A549 (cell line): ENCODE measurements around the gene FAM76A. TPM values are rescaled to one million over a fixed set of nuclear protein-coding genes. Genes with fewer than 3 reads are reported as not detected.
"Not testable (repeated sequence)": the region's sequence is repeated elsewhere in the genome, so short reads cannot be mapped to it uniquely, and the experiment has no call there.

Experiments
- ATAC-seq, 2 experiments: fragments of 200-7000 bp in 1 of 2; fragments of >200 bp in 1 of 2; cut with Nextera tagmentation in 1 of 2; cut with Tn5 transposase in 1 of 2; 3 replicates each; pipeline versions ENCODE4 v1.8.0 to v1.9.1; 2018 to 2020; ENCODE audit warnings: mild to moderate bottlenecking in 1 of 2, moderate library complexity in 1 of 2
- CTCF ChIA-PET: fragments of 300-600 bp; sonication (Branson Sonifier 250); formaldehyde crosslinking; extraction: SDS; loops from one replicate; lab custom pipeline; 2021; ENCODE audit warnings: antibody characterized with exemption, inconsistent platforms; lab: Yijun Ruan, JAX
- POLR2A ChIA-PET: fragments of 350-600 bp; formaldehyde crosslinking; extraction: SDS; loops from one replicate; lab custom pipeline; 2021; ENCODE audit warnings: antibody characterized with exemption, inconsistent platforms; lab: Yijun Ruan, JAX
- DNase-seq, 2 experiments: peaks; one replicate each; pipeline versions ENCODE4 v3.0.0 to v3.0.0-alpha.2; 2011 to 2016; ENCODE audit warnings: low read depth in 1 of 2, low spot score in 1 of 2
- FAIRE-seq: peaks from 2 replicates; lab custom pipeline; 2011; peaks lifted over from hg19 to GRCh38; lab: Jason Lieb, UNC
- H3K27ac ChIP-seq, 2 experiments: fragments of >200 bp; sonication (Bioruptor Twin); formaldehyde crosslinking; 3 replicates each; pipeline ENCODE4 v1.5.1; 2016 to 2017
- H3K4me1 ChIP-seq: fragments of >200 bp; sonication (Bioruptor Twin); formaldehyde crosslinking; 3 replicates; pipeline ENCODE4 v1.6.1; 2016
- H3K4me2 ChIP-seq: fragments of >200 bp; sonication (Bioruptor Twin); formaldehyde crosslinking; 3 replicates; pipeline ENCODE4 v1.6.1; 2016
- H3K4me3 ChIP-seq: fragments of >200 bp; sonication (Bioruptor Twin); formaldehyde crosslinking; 3 replicates; pipeline ENCODE4 v1.5.1; 2016
- H3K9me3 ChIP-seq: fragments of >200 bp; sonication (Bioruptor Twin); formaldehyde crosslinking; 3 replicates; pipeline ENCODE4 v1.6.1; 2016
- EHF ChIP-seq: fragments of 250-450 bp; sonication (Bioruptor Pico); IDR thresholded peaks from 2 replicates; pipeline ENCODE4 v1.5.0; 2020; ENCODE audit warnings: mild to moderate bottlenecking
- EHMT2 ChIP-seq: fragments of 200-600 bp; sonication (generic); IDR thresholded peaks from 2 replicates; pipeline ENCODE4 v1.6.1; 2016; ENCODE audit warnings: antibody characterized with exemption, low read depth, mild to moderate bottlenecking, moderate library complexity
- FOSL2 ChIP-seq, 2 experiments: fragments of 450-650 bp in 1 of 2; fragments of >200 bp in 1 of 2; sonication (Bioruptor Twin) in 1 of 2; formaldehyde crosslinking; IDR thresholded peaks; 2 replicates each; pipeline versions ENCODE4 v1.5.0 to v1.6.1; 2016 to 2020; ENCODE audit warnings: mild to moderate bottlenecking in 1 of 2, moderate library complexity in 1 of 2
- FOXS1 ChIP-seq: fragments of 250-450 bp; sonication (Bioruptor Pico); IDR thresholded peaks from 2 replicates; pipeline ENCODE4 v1.5.0; 2020; ENCODE audit warnings: mild to moderate bottlenecking, moderate library complexity
- GATA3 ChIP-seq: IDR thresholded peaks from 2 replicates; pipeline ENCODE4 v1.6.1; 2012; ENCODE audit warnings: borderline replicate concordance
- JUNB ChIP-seq: fragments of >200 bp; sonication (Bioruptor Twin); formaldehyde crosslinking; IDR thresholded peaks from 2 replicates; pipeline ENCODE4 v1.6.1; 2016
- KDM1A ChIP-seq: fragments of 200-600 bp; sonication (generic); IDR thresholded peaks from 2 replicates; pipeline ENCODE4 v1.6.1; 2016; ENCODE audit warnings: low read depth, mild to moderate bottlenecking
- KDM5A ChIP-seq: fragments of 200-600 bp; sonication (generic); IDR thresholded peaks from 2 replicates; pipeline ENCODE4 v1.6.1; 2016; ENCODE audit warnings: antibody characterized with exemption, mild to moderate bottlenecking
- MAZ ChIP-seq: fragments of 150-350 bp; IDR thresholded peaks from 2 replicates; pipeline ENCODE4 v1.6.1; 2014; ENCODE audit warnings: antibody characterized with exemption, low read depth, low read length, borderline replicate concordance
- NFE2L2 ChIP-seq: fragments of 150-350 bp; conservative IDR thresholded peaks from 2 replicates; pipeline ENCODE4 v1.6.1; 2014; ENCODE audit warnings: low read length
- NPAS2 ChIP-seq: fragments of 250-450 bp; sonication (Bioruptor Pico); IDR thresholded peaks from 2 replicates; pipeline ENCODE4 v1.8.0; 2022; ENCODE audit warnings: mild to moderate bottlenecking, moderate library complexity, borderline replicate concordance
- NR3C1 ChIP-seq: fragments of >200 bp; sonication (Bioruptor Twin); formaldehyde crosslinking; IDR thresholded peaks from 3 replicates; pipeline ENCODE4 v1.6.1; 2017
- RARB ChIP-seq: fragments of 250-450 bp; sonication (Bioruptor Pico); IDR thresholded peaks from 2 replicates; pipeline ENCODE4 v1.8.0; 2021; ENCODE audit warnings: mild to moderate bottlenecking, moderate library complexity
- SREBF2 ChIP-seq: fragments of 450-650 bp; IDR thresholded peaks from 2 replicates; pipeline ENCODE4 v1.6.1; 2014; ENCODE audit warnings: mild to moderate bottlenecking, moderate library complexity
- TFCP2L1 ChIP-seq: fragments of 250-450 bp; sonication (Bioruptor Pico); IDR thresholded peaks from 2 replicates; pipeline ENCODE4 v1.5.0; 2021; ENCODE audit warnings: mild to moderate bottlenecking
- TP53 ChIP-seq: fragments of 250-450 bp; sonication (Bioruptor Pico); IDR thresholded peaks from 2 replicates; pipeline ENCODE4 v1.5.0; 2021; ENCODE audit warnings: mild to moderate bottlenecking, moderate library complexity
- ZFP36 ChIP-seq: fragments of 450-650 bp; IDR thresholded peaks from 2 replicates; pipeline ENCODE4 v1.6.1; 2014; ENCODE audit warnings: borderline replicate concordance; ENCODE audit not compliant: partially characterized antibody
- ZSCAN20 ChIP-seq: fragments of 250-450 bp; sonication (Bioruptor Pico); IDR thresholded peaks from 2 replicates; pipeline ENCODE4 v1.8.0; 2022; ENCODE audit warnings: mild to moderate bottlenecking, moderate library complexity
- WGBS: methylation state at CpG from one replicate; pipeline ENCODE4 v1.1.6; 2017; ENCODE audit errors: missing lambda C conversion rate; 5-methylcytosine and 5-hydroxymethylcytosine counted together
- polyA plus RNA-seq, 4 experiments: library from polyadenylated mRNA; depleted of rRNA in 3 of 4; stranded (reverse); fragments of >200 nt; fragmentation: RNase III in 1 of 4; extraction: RNeasy Plus Mini Kit Qiagen cat#74134 plus additional on column Dnase treatment in 1 of 4; gene quantifications; 2 replicates in 3 of 4; 3 replicates in 1 of 4; pipeline ENCODE4 v1.2.3, GENCODE V29; 2011 to 2017
- TF ChIP-seq, protein P1 (sequence below): fragments of >200 bp; sonication (Bioruptor Twin); formaldehyde crosslinking; IDR thresholded peaks from 3 replicates; pipeline ENCODE4 v1.6.1; 2016
- TF ChIP-seq, protein P2 (sequence below): IDR thresholded peaks from 2 replicates; pipeline ENCODE4 v1.6.1; 2012
- TF ChIP-seq, protein P3 (sequence below): fragments of 250-450 bp; sonication (Bioruptor Pico); IDR thresholded peaks from 2 replicates; pipeline ENCODE4 v1.5.0; 2021; ENCODE audit warnings: mild to moderate bottlenecking, moderate library complexity, borderline replicate concordance
- TF ChIP-seq, protein P4 (sequence below): fragments of 200-600 bp; sonication (generic); IDR thresholded peaks from 2 replicates; pipeline ENCODE4 v1.6.1; 2016; ENCODE audit warnings: antibody characterized with exemption, mild to moderate bottlenecking, moderate library complexity
- TF ChIP-seq, protein P5 (sequence below): fragments of >200 bp; sonication (Bioruptor Twin); formaldehyde crosslinking; IDR thresholded peaks from 3 replicates; pipeline ENCODE4 v1.5.1; 2016
- TF ChIP-seq, protein P6 (sequence below): IDR thresholded peaks from 2 replicates; pipeline ENCODE4 v1.6.1; 2012; ENCODE audit warnings: low read depth, borderline replicate concordance

The FAM76A gene
- polyA plus RNA-seq, 2 of the 4 experiments (the other 2 are of a cell fraction) = 4.8 to 6.5 TPM

DNA sequence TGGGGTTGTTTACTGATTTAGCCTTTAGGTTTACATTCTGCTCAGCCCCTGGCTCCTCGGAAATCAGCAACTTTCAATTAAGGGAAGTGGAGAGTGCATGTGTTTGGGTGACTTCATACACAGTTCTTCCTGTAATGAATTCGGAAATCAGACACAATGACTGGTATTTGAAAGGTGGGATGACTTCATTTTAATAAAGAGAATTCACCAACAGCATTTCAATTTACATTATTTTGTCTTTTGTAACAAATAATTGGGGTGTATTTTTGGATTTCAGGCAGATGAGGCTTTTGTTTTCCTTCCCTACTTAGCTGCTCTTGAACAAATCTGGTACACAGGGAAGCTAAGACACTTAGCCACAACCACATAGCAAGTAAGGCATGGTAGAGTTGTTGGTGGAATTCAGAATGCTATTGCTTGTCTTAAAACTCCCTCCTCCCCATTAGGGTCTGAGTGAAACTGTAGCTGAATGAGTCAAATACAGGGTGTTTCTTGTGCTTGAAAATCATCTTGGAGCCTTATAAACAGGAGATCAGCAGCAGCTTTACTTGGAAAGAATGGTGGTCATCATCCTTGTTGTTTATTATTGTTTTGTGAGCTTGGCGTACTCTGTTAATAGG, 48.2 kb downstream of the FAM76A start (continued):
- TF ChIP-seq TP53 (CRISPR knock-in tag) (no peak), ZSCAN20 (CRISPR knock-in tag) (no peak), NR3C1 (no peak), ZFP36 (no peak), GATA3 (no peak)
- TF ChIP-seq, protein P1, sequence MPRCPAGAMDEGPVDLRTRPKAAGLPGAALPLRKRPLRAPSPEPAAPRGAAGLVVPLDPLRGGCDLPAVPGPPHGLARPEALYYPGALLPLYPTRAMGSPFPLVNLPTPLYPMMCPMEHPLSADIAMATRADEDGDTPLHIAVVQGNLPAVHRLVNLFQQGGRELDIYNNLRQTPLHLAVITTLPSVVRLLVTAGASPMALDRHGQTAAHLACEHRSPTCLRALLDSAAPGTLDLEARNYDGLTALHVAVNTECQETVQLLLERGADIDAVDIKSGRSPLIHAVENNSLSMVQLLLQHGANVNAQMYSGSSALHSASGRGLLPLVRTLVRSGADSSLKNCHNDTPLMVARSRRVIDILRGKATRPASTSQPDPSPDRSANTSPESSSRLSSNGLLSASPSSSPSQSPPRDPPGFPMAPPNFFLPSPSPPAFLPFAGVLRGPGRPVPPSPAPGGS = no peak
- TF ChIP-seq, all 56 proteins: peak for 0

DNA sequence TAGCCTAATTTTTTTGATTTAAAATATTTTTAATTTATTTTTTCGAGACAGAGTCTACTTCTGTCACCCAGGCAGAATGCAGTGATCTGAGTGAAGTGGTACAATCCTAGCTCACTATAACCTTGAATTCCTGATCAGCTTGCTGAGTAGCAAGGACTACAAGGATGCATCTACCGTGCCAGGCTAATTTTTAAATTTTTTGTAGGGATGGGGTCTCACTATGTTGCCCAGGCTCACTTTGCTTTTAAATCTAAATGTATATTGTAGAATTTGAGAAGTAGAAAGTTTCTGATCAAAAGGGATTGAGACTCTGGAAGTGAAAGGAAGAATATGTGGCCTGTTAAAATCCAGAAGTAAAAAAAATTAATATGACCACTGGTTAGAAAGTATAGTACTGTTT, 48.9 kb downstream of the FAM76A start:
- 93% methylated on average over 2 of the region's 2 CpGs for WGBS
- no peak for TF ChIP-seq ZSCAN20 (CRISPR knock-in tag)
- TF ChIP-seq, protein P2, sequence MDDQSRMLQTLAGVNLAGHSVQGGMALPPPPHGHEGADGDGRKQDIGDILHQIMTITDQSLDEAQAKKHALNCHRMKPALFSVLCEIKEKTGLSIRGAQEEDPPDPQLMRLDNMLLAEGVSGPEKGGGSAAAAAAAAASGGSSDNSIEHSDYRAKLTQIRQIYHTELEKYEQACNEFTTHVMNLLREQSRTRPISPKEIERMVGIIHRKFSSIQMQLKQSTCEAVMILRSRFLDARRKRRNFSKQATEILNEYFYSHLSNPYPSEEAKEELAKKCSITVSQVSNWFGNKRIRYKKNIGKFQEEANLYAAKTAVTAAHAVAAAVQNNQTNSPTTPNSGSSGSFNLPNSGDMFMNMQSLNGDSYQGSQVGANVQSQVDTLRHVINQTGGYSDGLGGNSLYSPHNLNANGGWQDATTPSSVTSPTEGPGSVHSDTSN = no peak
- TF ChIP-seq JUNB = no peak
- TF ChIP-seq FOXS1 (CRISPR knock-in tag) = no peak
- no peak for TF ChIP-seq EHMT2
- TF ChIP-seq RARB (CRISPR knock-in tag) = no peak
- no peak for TF ChIP-seq NPAS2 (CRISPR knock-in tag)
- TF ChIP-seq SREBF2 = no peak
- TF ChIP-seq, protein P3, sequence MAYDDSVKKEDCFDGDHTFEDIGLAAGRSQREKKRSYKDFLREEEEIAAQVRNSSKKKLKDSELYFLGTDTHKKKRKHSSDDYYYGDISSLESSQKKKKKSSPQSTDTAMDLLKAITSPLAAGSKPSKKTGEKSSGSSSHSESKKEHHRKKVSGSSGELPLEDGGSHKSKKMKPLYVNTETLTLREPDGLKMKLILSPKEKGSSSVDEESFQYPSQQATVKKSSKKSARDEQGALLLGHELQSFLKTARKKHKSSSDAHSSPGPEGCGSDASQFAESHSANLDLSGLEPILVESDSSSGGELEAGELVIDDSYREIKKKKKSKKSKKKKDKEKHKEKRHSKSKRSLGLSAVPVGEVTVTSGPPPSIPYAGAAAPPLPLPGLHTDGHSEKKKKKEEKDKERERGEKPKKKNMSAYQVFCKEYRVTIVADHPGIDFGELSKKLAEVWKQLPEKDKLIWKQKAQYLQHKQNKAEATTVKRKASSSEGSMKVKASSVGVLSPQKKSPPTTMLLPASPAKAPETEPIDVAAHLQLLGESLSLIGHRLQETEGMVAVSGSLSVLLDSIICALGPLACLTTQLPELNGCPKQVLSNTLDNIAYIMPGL (CRISPR knock-in tag) = no peak
- no peak for TF ChIP-seq TFCP2L1 (CRISPR knock-in tag)
- TF ChIP-seq, protein P4, sequence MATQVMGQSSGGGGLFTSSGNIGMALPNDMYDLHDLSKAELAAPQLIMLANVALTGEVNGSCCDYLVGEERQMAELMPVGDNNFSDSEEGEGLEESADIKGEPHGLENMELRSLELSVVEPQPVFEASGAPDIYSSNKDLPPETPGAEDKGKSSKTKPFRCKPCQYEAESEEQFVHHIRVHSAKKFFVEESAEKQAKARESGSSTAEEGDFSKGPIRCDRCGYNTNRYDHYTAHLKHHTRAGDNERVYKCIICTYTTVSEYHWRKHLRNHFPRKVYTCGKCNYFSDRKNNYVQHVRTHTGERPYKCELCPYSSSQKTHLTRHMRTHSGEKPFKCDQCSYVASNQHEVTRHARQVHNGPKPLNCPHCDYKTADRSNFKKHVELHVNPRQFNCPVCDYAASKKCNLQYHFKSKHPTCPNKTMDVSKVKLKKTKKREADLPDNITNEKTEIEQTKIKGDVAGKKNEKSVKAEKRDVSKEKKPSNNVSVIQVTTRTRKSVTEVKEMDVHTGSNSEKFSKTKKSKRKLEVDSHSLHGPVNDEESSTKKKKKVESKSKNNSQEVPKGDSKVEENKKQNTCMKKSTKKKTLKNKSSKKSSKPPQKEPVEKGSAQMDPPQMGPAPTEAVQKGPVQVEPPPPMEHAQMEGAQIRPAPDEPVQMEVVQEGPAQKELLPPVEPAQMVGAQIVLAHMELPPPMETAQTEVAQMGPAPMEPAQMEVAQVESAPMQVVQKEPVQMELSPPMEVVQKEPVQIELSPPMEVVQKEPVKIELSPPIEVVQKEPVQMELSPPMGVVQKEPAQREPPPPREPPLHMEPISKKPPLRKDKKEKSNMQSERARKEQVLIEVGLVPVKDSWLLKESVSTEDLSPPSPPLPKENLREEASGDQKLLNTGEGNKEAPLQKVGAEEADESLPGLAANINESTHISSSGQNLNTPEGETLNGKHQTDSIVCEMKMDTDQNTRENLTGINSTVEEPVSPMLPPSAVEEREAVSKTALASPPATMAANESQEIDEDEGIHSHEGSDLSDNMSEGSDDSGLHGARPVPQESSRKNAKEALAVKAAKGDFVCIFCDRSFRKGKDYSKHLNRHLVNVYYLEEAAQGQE = no peak
- TF ChIP-seq GATA3 = no peak
- TF ChIP-seq KDM5A = no peak
- TF ChIP-seq KDM1A = no peak
- TF ChIP-seq, protein P5, sequence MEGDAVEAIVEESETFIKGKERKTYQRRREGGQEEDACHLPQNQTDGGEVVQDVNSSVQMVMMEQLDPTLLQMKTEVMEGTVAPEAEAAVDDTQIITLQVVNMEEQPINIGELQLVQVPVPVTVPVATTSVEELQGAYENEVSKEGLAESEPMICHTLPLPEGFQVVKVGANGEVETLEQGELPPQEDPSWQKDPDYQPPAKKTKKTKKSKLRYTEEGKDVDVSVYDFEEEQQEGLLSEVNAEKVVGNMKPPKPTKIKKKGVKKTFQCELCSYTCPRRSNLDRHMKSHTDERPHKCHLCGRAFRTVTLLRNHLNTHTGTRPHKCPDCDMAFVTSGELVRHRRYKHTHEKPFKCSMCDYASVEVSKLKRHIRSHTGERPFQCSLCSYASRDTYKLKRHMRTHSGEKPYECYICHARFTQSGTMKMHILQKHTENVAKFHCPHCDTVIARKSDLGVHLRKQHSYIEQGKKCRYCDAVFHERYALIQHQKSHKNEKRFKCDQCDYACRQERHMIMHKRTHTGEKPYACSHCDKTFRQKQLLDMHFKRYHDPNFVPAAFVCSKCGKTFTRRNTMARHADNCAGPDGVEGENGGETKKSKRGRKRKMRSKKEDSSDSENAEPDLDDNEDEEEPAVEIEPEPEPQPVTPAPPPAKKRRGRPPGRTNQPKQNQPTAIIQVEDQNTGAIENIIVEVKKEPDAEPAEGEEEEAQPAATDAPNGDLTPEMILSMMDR = no peak
- no peak for TF ChIP-seq EHF (CRISPR knock-in tag)
- TF ChIP-seq NFE2L2 = no peak
- no peak for TF ChIP-seq FOSL2 (IDR thresholded peaks at IDR 0.05)
- TF ChIP-seq FOSL2 (CRISPR knock-in tag; IDR thresholded peaks at IDR 0.05) = no peak
- TF ChIP-seq, protein P6, sequence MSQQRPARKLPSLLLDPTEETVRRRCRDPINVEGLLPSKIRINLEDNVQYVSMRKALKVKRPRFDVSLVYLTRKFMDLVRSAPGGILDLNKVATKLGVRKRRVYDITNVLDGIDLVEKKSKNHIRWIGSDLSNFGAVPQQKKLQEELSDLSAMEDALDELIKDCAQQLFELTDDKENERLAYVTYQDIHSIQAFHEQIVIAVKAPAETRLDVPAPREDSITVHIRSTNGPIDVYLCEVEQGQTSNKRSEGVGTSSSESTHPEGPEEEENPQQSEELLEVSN = no peak
- no peak for TF ChIP-seq MAZ
- DNase-seq (no peak), ATAC-seq (no peak), FAIRE-seq (no peak)
- Histone ChIP-seq H3K4me2 (peak overlapping the region; percentile 84), H3K4me1 (peaks cover 15% of the 10 kb centered on the region; the same call in 2 of the 3 replicates), H3K4me3 (0 out of 3 replicates have a peak overlapping the region, but pooled peaks have one; percentile 84), H3K27ac (no peak overlapping the region), H3K9me3 (no peaks in the 10 kb centered on the region)
- ChIA-PET CTCF (interaction anchor here (0.5 to 1.6 kb wide), 2 partner anchors 70 to 105 kb away, joined by 3 to 4 read pairs; no protein-coding TSS in a partner anchor), POLR2A (no interaction called here)

DNA sequence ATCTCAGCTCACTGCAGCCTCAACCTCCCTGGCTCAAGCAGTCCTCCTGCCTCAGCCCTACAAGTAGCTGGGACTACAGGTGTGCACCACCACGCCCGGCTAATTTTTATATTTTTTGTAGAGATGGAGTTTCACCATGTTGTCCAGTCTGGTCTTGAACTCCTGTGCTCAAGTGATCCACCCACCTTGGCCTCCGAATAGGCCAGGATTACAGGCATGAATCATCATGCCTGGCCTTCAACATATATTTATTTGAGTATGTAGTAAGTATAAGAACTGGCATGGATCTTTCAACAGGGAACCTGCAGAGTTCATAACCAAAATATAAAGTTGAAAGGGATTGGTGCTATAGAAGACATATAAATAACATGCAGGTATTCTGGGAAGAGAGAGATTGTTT, 49.6 kb downstream of the FAM76A start:
- 68% methylated on average over 3 of the region's 3 CpGs for WGBS
- H3K4me3 ChIP-seq, DNase-seq, POLR2A ChIA-PET, FAIRE-seq, H3K27ac ChIP-seq, H3K9me3 ChIP-seq, ATAC-seq: not testable (repeated sequence)
- Histone ChIP-seq H3K4me1 (peaks cover 15% of the 10 kb centered on the region; the same call in 2 of the 3 replicates), H3K4me2 (peak overlapping the region; percentile 5; the same call in 1 of the 3 replicates)
- CTCF ChIA-PET = interaction anchor here (1.4 to 1.6 kb wide), 2 partner anchors 55 to 106 kb away, joined by 3 read pairs; partner anchors contain the start of gene PPP1R8
